WERI-Rb-1 (cell line): ENCODE results near the gene BTBD18.
A peak's percentile ranks its signal among the peaks of the same experiment; 100 is the strongest.

ENCODE experiments used
- DNase-seq: peaks from one replicate; pipeline ENCODE4 v3.0.0-alpha.2; 2020
- H3K27ac ChIP-seq: fragments of 250-450 bp; sonication (Bioruptor Pico); 2 replicates; pipeline ENCODE4 v1.5.1; 2020; ENCODE audit warnings: mild to moderate bottlenecking, moderate library complexity
- H3K27me3 ChIP-seq: fragments of 250-450 bp; sonication (Bioruptor Pico); 2 replicates; pipeline ENCODE4 v1.5.1; 2021; ENCODE audit warnings: mild to moderate bottlenecking, low read depth, moderate library complexity; ENCODE audit not compliant: insufficient read depth, severe bottlenecking
- H3K36me3 ChIP-seq: fragments of 250-450 bp; sonication (Bioruptor Pico); 2 replicates; pipeline ENCODE4 v1.5.1; 2020; ENCODE audit warnings: mild to moderate bottlenecking, moderate library complexity
- H3K4me3 ChIP-seq: 2 replicates; pipeline ENCODE4 v1.5.1; 2011; ENCODE audit warnings: low read depth, mild to moderate bottlenecking, control low read depth, low read length
- H3K9me3 ChIP-seq: fragments of 250-450 bp; sonication (Bioruptor Pico); 2 replicates; pipeline ENCODE4 v1.5.1; 2021; ENCODE audit warnings: mild to moderate bottlenecking, moderate library complexity; ENCODE audit not compliant: severe bottlenecking
- TF ChIP-seq, protein P1 (sequence below): IDR thresholded peaks from 2 replicates; pipeline ENCODE4 v1.5.1; 2011; ENCODE audit warnings: low read depth, mild to moderate bottlenecking, control low read depth, inconsistent platforms, low read length

Gene BTBD18, protein sequence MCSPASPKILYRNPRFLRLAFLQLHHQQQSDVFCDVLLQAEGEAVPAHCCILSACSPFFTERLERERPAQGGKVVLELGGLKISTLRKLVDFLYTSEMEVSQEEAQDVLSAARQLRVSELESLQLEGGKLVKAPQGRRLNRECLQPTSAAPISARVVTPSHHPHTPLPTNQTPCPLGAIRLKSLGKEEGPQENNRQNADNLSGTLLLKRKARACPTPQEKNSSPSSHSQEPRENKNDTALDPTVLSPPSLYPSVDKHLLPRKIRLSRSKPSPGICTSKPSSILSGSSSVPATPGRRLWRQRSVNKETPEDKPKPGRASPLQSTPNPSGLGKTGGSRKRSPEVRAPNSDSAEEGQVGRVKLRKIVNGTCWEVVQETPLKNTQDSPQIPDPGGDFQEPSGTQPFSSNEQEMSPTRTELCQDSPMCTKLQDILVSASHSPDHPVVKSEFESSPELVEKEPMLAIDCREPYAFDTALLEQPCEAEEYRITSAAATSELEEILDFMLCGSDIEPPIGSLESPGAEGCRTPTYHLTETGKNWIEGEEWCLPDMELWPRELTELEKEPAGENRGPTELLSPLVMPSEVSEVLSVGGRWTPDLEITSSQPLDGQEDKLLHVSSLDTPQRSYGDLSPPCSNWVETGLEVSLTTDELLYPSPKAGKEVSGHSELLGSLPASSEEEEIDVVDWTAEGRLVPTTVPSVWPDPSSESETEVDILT

DNA sequence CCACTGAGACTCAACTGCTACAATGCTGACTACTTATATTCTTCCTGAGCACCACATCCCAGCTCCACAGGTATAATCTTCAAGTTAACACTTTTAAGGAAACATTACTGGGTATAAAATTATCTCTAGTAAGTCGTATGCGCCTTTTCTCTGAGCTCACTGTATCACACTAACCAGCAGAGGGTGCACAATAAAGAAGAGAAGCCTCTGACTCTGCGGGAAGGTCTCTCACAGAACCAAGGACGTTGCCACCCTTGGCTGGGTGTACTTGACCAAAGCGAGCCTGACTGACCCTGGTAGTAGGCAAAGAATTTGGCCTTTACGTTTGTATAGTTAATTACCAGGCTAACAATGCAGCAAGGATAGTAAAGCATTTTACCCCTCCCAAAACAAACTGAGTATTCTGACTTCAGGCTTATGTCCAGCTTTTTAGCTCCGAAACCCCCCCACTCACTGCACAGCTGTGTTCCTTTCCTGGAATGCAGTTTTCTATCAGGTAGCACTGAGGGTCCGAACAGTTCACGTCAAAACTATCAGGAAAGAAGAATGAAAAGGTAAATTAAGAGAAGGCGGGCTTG lies at the start of gene BTBD18:
Gene BTBD18 (minus strand): TSS at position 144 of the 578 bp plus-strand sequence. CDS start 631 bp downstream, outside the sequence.
- DNase-seq = peak; percentile 29

DNA sequence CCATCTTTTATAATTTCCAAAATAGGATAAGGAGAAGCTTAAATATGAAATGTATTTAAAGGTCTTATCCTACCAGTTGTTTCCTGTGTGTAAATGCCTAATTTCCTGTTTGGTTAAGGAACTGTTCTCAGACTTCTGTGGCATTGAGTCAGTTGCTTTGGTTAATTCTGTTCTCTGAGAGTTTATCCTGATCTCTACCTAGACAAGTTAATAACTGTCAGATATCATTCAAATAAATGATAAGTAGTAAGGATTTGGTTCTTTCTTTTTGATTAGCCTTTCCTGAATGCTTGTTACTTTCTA lies 49.5 kb upstream of the BTBD18 start:
- no peaks in the 10 kb centered on the region for H3K27me3 ChIP-seq
- no peak overlapping the region for H3K4me3 ChIP-seq
- H3K9me3 ChIP-seq = no peaks in the 10 kb centered on the region
- H3K36me3 ChIP-seq = peaks cover 10% of the 10 kb centered on the region
- H3K27ac ChIP-seq = no peak overlapping the region
- DNase-seq = no peak
- TF ChIP-seq, protein P1, sequence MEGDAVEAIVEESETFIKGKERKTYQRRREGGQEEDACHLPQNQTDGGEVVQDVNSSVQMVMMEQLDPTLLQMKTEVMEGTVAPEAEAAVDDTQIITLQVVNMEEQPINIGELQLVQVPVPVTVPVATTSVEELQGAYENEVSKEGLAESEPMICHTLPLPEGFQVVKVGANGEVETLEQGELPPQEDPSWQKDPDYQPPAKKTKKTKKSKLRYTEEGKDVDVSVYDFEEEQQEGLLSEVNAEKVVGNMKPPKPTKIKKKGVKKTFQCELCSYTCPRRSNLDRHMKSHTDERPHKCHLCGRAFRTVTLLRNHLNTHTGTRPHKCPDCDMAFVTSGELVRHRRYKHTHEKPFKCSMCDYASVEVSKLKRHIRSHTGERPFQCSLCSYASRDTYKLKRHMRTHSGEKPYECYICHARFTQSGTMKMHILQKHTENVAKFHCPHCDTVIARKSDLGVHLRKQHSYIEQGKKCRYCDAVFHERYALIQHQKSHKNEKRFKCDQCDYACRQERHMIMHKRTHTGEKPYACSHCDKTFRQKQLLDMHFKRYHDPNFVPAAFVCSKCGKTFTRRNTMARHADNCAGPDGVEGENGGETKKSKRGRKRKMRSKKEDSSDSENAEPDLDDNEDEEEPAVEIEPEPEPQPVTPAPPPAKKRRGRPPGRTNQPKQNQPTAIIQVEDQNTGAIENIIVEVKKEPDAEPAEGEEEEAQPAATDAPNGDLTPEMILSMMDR = no peak

More for the DNA sequence above, at the start of gene BTBD18:
- TF ChIP-seq, protein P1 = peak; percentile 37; the same call in 1 of the 2 replicates
- Histone ChIP-seq H3K4me3 (no peak within 1 kb of the TSS), H3K9me3 (no peaks in the 10 kb centered on the region), H3K27me3 (no peaks in the 10 kb centered on the region), H3K36me3 (peaks cover 3% of the 10 kb centered on the region; the same call in 1 of the 2 replicates), H3K27ac (no peak within 1 kb of the TSS)

DNA sequence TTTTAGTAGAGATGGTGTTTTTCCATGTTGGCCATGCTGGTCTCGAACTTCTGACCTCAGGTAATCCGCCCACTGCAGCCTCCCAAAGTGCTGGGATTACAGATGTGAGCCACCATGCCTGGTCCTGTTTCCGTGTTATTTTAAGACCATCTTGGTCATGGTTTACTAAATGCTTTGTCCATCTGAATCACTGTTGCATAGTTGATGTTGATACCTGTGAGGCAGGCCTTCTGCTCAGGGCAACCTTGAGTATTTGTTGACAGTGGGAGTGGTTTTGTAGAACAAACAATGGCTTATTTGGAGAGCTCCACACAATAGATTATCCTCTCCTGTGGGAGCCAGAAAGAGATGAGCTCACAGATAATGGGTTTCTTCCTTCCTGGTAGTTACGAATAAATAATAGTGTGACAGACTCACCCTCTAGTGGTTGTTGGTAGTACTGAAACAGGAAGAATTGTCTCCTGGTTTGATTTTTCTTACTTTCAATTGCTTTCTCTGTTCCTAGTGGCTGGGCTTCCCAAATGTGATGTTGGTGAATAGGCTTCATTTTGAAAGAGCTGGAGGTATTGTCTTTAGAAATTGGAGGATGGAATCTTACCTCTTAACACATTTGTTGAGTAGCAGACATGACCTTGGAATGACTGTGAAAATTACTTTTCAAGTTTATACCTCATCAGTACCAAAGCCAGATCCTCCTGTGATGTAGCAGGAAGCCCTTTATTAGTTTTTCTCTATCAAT lies 49.0 kb upstream of the BTBD18 start:
- Histone ChIP-seq H3K4me3 (no peak overlapping the region), H3K36me3 (peaks cover 10% of the 10 kb centered on the region), H3K9me3 (no peaks in the 10 kb centered on the region), H3K27me3 (no peaks in the 10 kb centered on the region), H3K27ac (no peak overlapping the region)
- TF ChIP-seq, protein P1 = peak; percentile 67
- peak; percentile 15 for DNase-seq

DNA sequence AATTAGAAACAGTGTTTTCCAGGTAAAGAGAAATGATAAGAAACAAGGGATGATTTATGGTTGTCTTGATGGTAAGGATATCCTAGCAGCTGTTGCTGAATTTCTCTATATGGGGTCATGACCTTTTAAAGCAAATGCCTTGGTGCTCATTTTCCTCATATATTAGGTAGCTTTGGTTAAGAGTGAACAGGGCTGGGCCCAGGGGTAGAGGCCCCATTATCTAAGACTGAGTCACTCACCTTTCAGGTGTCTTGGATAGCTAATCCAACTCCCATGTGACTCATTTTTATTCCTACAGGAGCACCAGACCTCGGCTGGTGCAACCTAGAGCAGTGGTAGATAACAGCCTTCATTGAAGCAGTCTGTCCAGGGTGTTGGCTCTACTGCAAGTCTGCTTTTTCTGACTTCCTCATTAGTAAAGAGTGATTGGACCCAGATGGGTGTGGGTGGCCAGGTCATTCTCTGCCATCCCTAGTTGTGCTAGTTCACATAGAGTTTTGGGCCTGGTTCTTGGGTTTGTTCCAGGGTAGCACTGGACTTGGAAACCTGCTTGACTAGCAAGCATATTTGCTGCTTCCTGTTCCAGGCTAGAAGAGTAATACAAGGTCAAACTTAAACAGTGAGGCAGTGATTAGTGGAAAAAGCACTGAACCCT lies 47.4 kb upstream of the BTBD18 start:
- DNase-seq = no peak
- Histone ChIP-seq H3K36me3 (peaks cover 10% of the 10 kb centered on the region), H3K27ac (no peak overlapping the region), H3K4me3 (no peak overlapping the region), H3K27me3 (no peaks in the 10 kb centered on the region), H3K9me3 (no peaks in the 10 kb centered on the region)
- TF ChIP-seq, protein P1 = no peak

DNA sequence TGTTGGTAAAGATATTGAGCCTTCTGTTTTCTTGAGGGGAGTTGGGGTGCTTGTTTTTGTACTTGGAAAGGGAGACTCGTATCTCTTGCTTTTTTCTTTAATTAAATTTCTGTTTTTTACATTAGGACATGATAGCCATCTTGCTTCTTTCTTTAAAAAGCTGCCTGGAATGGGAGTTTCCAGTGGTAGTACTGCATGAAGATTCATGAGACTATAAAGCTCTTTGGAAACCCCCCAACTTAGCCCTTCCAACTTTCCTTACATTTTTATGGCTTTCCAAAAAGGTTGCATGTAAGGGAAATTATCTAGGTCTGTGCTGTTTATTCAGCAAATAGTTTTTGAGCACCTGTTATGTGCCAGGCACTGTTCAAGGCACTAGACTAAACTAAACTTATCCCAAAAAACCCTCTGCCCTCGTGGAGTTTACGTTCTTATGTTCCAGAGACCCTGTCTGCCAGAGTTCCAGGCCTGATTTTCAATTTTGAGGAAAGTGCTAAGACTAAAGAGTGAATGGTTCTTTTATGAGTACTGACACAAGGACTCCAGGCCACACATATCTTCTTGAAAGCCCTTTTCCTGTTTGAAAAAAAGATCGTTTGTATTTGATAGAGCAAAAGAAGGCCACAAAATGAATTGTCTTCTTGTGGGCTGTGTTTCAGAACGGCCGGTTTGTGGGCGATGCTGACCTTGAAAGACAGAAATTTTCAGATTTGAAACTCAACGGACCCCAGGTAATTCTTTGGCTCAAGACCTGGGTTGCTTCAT lies 41.9 kb upstream of the BTBD18 start:
- Histone ChIP-seq H3K9me3 (no peaks in the 10 kb centered on the region), H3K36me3 (peaks cover 6% of the 10 kb centered on the region), H3K27me3 (no peaks in the 10 kb centered on the region), H3K27ac (no peak overlapping the region), H3K4me3 (no peak overlapping the region)
- no peak for DNase-seq
- TF ChIP-seq, protein P1 = no peak
